H9 (cell line): ENCODE results near the gene HHAT. TPM values are rescaled to one million over a fixed set of nuclear protein-coding genes. Genes with fewer than 3 reads are reported as not detected.

Source experiments
- DNase-seq: peaks from one replicate; pipeline ENCODE4 v3.0.0-alpha.2; 2017
- H2AFZ ChIP-seq: one replicate; pipeline ENCODE4 v1.6.1; 2013; ENCODE audit warnings: mild to moderate bottlenecking, low read length, control low read depth, moderate library complexity
- H2AK5ac ChIP-seq: 2 replicates; pipeline ENCODE4 v1.6.1; 2013; ENCODE audit warnings: low read length, control low read depth, mixed read lengths; ENCODE audit not compliant: insufficient read length
- H2BK120ac ChIP-seq: one replicate; pipeline ENCODE4 v1.6.1; 2013; ENCODE audit warnings: low read depth, mild to moderate bottlenecking, low read length, control low read depth, inconsistent platforms; ENCODE audit not compliant: poor library complexity, severe bottlenecking
- H2BK12ac ChIP-seq: 2 replicates; pipeline ENCODE4 v1.6.1; 2013; ENCODE audit warnings: low read length, control low read depth, mixed read lengths, low read depth; ENCODE audit not compliant: insufficient read length
- H2BK15ac ChIP-seq: 2 replicates; pipeline ENCODE4 v1.6.1; 2013; ENCODE audit warnings: low read depth, low read length, control low read depth
- H2BK20ac ChIP-seq: one replicate; pipeline ENCODE4 v1.6.1; 2013; ENCODE audit warnings: low read depth, mild to moderate bottlenecking, low read length, control low read depth, inconsistent platforms; ENCODE audit not compliant: poor library complexity, severe bottlenecking
- H2BK5ac ChIP-seq: 2 replicates; pipeline ENCODE4 v1.6.1; 2013; ENCODE audit warnings: low read length, control low read depth, mixed read lengths; ENCODE audit not compliant: insufficient read length
- H3K14ac ChIP-seq: 2 replicates; pipeline ENCODE4 v1.6.1; 2013; ENCODE audit warnings: low read length, control low read depth; ENCODE audit not compliant: insufficient read depth
- H3K18ac ChIP-seq: 2 replicates; pipeline ENCODE4 v1.6.1; 2013; ENCODE audit warnings: low read depth, mild to moderate bottlenecking, mixed read lengths, low read length, control low read depth; ENCODE audit not compliant: insufficient read length
- H3K23ac ChIP-seq: 2 replicates; pipeline ENCODE4 v1.6.1; 2013; ENCODE audit warnings: low read length, control low read depth, mixed read lengths, low read depth; ENCODE audit not compliant: insufficient read length
- H3K23me2 ChIP-seq: 2 replicates; pipeline ENCODE4 v1.6.1; 2013; ENCODE audit warnings: low read depth, mild to moderate bottlenecking, mixed read lengths, low read length, control low read depth; ENCODE audit not compliant: insufficient read length, poor library complexity, severe bottlenecking
- H3K27ac ChIP-seq: 2 replicates; pipeline ENCODE4 v1.5.1; 2013; ENCODE audit warnings: low read length, control low read depth, mixed read lengths, low read depth; ENCODE audit not compliant: insufficient read length
- H3K27me3 ChIP-seq: 2 replicates; pipeline ENCODE4 v1.6.1; 2013; ENCODE audit warnings: low read length, control low read depth, inconsistent platforms; ENCODE audit not compliant: insufficient read depth
- H3K4ac ChIP-seq: 2 replicates; pipeline ENCODE4 v1.6.1; 2013; ENCODE audit warnings: low read depth, mild to moderate bottlenecking, control low read depth, inconsistent platforms, low read length, moderate library complexity
- H3K4me1 ChIP-seq: 2 replicates; pipeline ENCODE4 v1.6.1; 2013; ENCODE audit warnings: low read length, control low read depth, inconsistent platforms; ENCODE audit not compliant: insufficient read depth
- H3K4me2 ChIP-seq: 2 replicates; pipeline ENCODE4 v1.6.1; 2013; ENCODE audit warnings: low read length, control low read depth, mixed read lengths; ENCODE audit not compliant: insufficient read length, insufficient read depth
- H3K56ac ChIP-seq: 2 replicates; pipeline ENCODE4 v1.6.1; 2013; ENCODE audit warnings: low read depth, mild to moderate bottlenecking, mixed read lengths, low read length, control low read depth; ENCODE audit not compliant: insufficient read length
- H3K79me1 ChIP-seq: 2 replicates; pipeline ENCODE4 v1.6.1; 2013; ENCODE audit warnings: low read depth, mild to moderate bottlenecking, moderate library complexity, low read length, control low read depth, inconsistent platforms; ENCODE audit not compliant: insufficient read depth, poor library complexity, severe bottlenecking
- H3K79me2 ChIP-seq: 2 replicates; pipeline ENCODE4 v1.6.1; 2013; ENCODE audit warnings: low read length, control low read depth, inconsistent platforms; ENCODE audit not compliant: insufficient read depth
- H3K9ac ChIP-seq: 2 replicates; pipeline ENCODE4 v1.6.1; 2013; ENCODE audit warnings: low read length, control low read depth, mixed read lengths; ENCODE audit not compliant: insufficient read length; ENCODE audit errors: extremely low read depth
- H3K9me3 ChIP-seq: one replicate; pipeline ENCODE4 v1.6.1; 2013; ENCODE audit warnings: low read depth, low read length, inconsistent platforms; ENCODE audit not compliant: control insufficient read depth
- H3T11ph ChIP-seq: one replicate; pipeline ENCODE4 v1.6.1; 2013; ENCODE audit warnings: mild to moderate bottlenecking, low read length, control low read depth, inconsistent platforms
- H4K20me1 ChIP-seq: one replicate; pipeline ENCODE4 v1.6.1; 2013; ENCODE audit not compliant: control insufficient read depth, insufficient read length, insufficient read depth
- H4K5ac ChIP-seq: 2 replicates; pipeline ENCODE4 v1.6.1; 2013; ENCODE audit warnings: low read depth, mild to moderate bottlenecking, mixed read lengths, low read length, control low read depth; ENCODE audit not compliant: insufficient read length
- H4K8ac ChIP-seq: replicated peaks from 2 replicates; pipeline ENCODE4 v1.6.1; 2013; ENCODE audit warnings: low read length, control low read depth, mixed read lengths, low read depth; ENCODE audit not compliant: insufficient read length
- H4K91ac ChIP-seq: 2 replicates; pipeline ENCODE4 v1.6.1; 2013; ENCODE audit warnings: low read depth, mild to moderate bottlenecking, moderate library complexity, mixed read lengths, low read length, control low read depth; ENCODE audit not compliant: insufficient read length
- H3K27ac Mint-ChIP-seq, 3 experiments: 2 replicates in 2 of 3; 3 replicates in 1 of 3; pipeline ENCODE4 v1.8.0; 2020 to 2021; ENCODE audit warnings: mixed read lengths in 3 of 3, mild to moderate bottlenecking in 1 of 3, moderate library complexity in 1 of 3
- H3K27me3 Mint-ChIP-seq: 2 replicates; pipeline ENCODE4 v1.8.0; 2021; ENCODE audit warnings: low read depth, mild to moderate bottlenecking, moderate library complexity, mixed read lengths
- H3K36me3 Mint-ChIP-seq, 3 experiments: 2 replicates in 2 of 3; 3 replicates in 1 of 3; pipeline ENCODE4 v1.8.0; 2020 to 2021; ENCODE audit warnings: low read depth in 3 of 3, mixed read lengths in 3 of 3; ENCODE audit not compliant: insufficient read depth in 1 of 3
- H3K4me1 Mint-ChIP-seq, 2 experiments: 2 replicates each; pipeline ENCODE4 v1.8.0; 2020; ENCODE audit warnings: mixed read lengths in 2 of 2
- H3K4me3 Mint-ChIP-seq, 2 experiments: 2 replicates in 1 of 2; 3 replicates in 1 of 2; pipeline ENCODE4 v1.8.0; 2020 to 2021; ENCODE audit warnings: mild to moderate bottlenecking in 2 of 2, mixed read lengths in 2 of 2, moderate library complexity in 1 of 2
- H3K9me3 Mint-ChIP-seq, 2 experiments: 2 replicates in 1 of 2; 3 replicates in 1 of 2; pipeline ENCODE4 v1.8.0; 2020; ENCODE audit warnings: mild to moderate bottlenecking in 2 of 2, mixed read lengths in 2 of 2, moderate library complexity in 1 of 2
- CTCF ChIP-seq: fragments of 200-600 bp; sonication (generic); conservative IDR thresholded peaks from 3 replicates; pipeline ENCODE4 v1.8.0; 2021; ENCODE audit warnings: antibody characterized with exemption, mild to moderate bottlenecking
- WGBS: extraction: QIAGEN DNeasy Blood & Tissue Kit; methylation state at CpG from one replicate; pipeline ENCODE4 v1.1.7; 2013; ENCODE audit warnings: missing lambda C conversion rate, low lambda C conversion rate, mixed read lengths; ENCODE audit not compliant: insufficient read length; ENCODE audit errors: extremely low coverage; 5-methylcytosine and 5-hydroxymethylcytosine counted together
- total RNA-seq: library from RNA; stranded (reverse); gene quantifications from 2 replicates; pipeline ENCODE4 v1.2.1, GENCODE V29; 2021

The HHAT gene
- total RNA-seq, 1 experiment from 2014 or later = 0.48 TPM

- Histone ChIP-seq H3K14ac (no peak overlapping the region), H2BK120ac (no peak overlapping the region), H3K79me1 (no peaks in the 10 kb centered on the region), H3K9ac (no peak overlapping the region), H3K23ac (no peak overlapping the region), H4K20me1 (no peaks in the 10 kb centered on the region), H3K4me2 (no peak overlapping the region), H3K27ac (no peak overlapping the region), H2AK5ac (no peak overlapping the region), H3K79me2 (no peaks in the 10 kb centered on the region), H2BK12ac (no peak overlapping the region), H3K18ac (no peak overlapping the region), H3T11ph (no peak overlapping the region), H3K56ac (no peak overlapping the region), H4K91ac (no peak overlapping the region), H3K4me1 (peaks cover 11% of the 10 kb centered on the region; the same call in 1 of the 2 replicates), H4K5ac (no peak overlapping the region), H2AFZ (no peak overlapping the region), H2BK20ac (no peak overlapping the region), H3K27me3 (no peaks in the 10 kb centered on the region; the same call in 1 of the 2 replicates), H4K8ac (no peak overlapping the region), H2BK15ac (no peak overlapping the region), H3K23me2 (no peaks in the 10 kb centered on the region), H3K9me3 (no peaks in the 10 kb centered on the region), H2BK5ac (no peak overlapping the region), H3K4ac (no peak overlapping the region)
- Mint-ChIP-seq H3K27ac (no peak overlapping the region), H3K4me3 (no peak overlapping the region), H3K9me3 (no peaks in the 10 kb centered on the region; a peak in 2 of 5 replicates), H3K36me3 (no peaks in the 10 kb centered on the region), H3K4me1 (peaks cover 50 to 55% of the 10 kb centered on the region in 2 experiments), H3K27me3 (peaks cover 23% of the 10 kb centered on the region)
- no CpG with 5 or more reads among the region's 2 CpGs for WGBS
- DNase-seq = no peak
- TF ChIP-seq CTCF = no peak
These were observed 43.8 kb downstream of the HHAT start for GRCh38 chr1:210372491-210372890.
